Endometrium (tissue), 2 donors: ENCODE results near the gene CYYR1.

ENCODE experiments used
- FAIRE-seq: peaks from 2 replicates; lab custom pipeline; 2012; peaks lifted over from hg19 to GRCh38; lab: Jason Lieb, UNC
- donor health status: control.
- donor health status: control.

CYYR1 gene

DNA sequence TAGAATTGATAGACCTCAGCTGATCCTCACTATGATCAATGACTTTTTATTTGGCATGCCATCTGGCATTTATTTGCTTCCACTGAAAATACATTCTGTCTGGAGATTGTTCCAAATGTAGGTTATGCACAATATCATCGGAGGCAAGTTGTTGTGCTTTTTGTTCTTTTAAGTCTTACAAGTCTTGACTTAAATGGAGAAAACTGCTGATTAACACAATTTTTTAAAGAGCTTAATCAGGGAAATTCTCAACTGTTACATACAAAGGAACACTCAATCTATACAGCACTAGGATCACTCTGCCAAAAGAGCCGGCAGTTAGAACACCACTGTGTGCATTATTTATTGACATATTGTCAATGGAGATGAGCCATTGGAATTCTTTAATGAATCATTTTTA lies 19.2 kb downstream of the CYYR1 start:
- no peak for FAIRE-seq

- no peak for FAIRE-seq
These were observed 22.8 kb downstream of the CYYR1 start for GRCh38 chr21:26550326-26550725.

- FAIRE-seq = no peak
These were observed 26.5 kb downstream of the CYYR1 start for GRCh38 chr21:26546446-26547097.

DNA sequence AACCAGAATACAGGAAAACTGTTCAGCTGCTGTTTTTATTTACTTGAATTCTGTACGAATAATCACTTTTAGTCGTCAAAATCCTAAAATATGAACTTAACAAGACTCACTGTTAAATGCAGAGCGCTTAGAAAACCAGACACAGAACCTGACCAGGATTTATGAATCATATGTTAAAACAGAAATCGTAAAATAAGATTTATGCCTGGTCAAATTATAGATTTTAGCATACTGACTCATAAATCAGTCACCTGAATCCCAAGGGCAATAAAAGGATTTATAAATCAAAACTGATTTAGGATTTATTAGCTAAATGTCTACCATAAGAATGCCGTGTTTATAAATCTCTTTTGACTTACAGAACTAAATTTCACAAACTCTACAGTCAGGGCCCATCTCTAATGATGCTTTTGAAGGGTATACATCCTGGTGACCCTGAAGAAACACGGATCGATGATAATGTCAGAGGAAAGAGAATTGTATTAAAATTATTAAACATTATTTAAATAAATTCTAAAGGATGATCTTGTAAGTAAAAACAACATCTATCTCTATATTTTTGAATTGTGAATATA lies 28.8 kb downstream of the CYYR1 start:
- FAIRE-seq = no peak

- FAIRE-seq = no peak
These were observed 32.4 kb downstream of the CYYR1 start for GRCh38 chr21:26540651-26541050.

DNA sequence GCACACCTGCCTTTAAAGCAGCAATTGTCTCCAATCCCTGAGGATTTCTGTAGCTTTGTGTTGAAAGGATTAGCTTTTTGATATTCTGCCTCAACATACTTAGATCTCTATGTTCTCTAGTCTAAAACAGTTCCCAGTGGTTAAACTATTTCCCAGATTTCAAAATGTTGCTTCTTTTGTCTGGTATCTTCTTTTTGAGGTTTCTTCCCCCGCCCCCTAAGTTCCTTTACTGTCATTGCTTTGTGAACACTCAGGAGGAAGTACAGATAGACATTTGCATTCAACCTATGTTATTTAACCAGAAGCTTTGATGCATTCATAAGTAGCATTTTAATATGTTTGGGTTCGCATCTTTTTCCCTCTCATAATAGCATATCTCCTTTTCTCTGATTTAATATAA lies 33.5 kb downstream of the CYYR1 start:
- no peak for FAIRE-seq

GRCh38 chr21:26534517-26534916 lies 38.6 kb downstream of the CYYR1 start:
- no peak for FAIRE-seq

- FAIRE-seq = no peak
These were observed 40.9 kb downstream of the CYYR1 start for GRCh38 chr21:26532208-26532607.

- no peak for FAIRE-seq
These were observed 43.6 kb downstream of the CYYR1 start for GRCh38 chr21:26529526-26529925.

GRCh38 chr21:26528882-26529281 lies 44.2 kb downstream of the CYYR1 start:
- FAIRE-seq = no peak

GRCh38 chr21:26522704-26523103 lies 50.4 kb downstream of the CYYR1 start:
- FAIRE-seq = no peak

DNA sequence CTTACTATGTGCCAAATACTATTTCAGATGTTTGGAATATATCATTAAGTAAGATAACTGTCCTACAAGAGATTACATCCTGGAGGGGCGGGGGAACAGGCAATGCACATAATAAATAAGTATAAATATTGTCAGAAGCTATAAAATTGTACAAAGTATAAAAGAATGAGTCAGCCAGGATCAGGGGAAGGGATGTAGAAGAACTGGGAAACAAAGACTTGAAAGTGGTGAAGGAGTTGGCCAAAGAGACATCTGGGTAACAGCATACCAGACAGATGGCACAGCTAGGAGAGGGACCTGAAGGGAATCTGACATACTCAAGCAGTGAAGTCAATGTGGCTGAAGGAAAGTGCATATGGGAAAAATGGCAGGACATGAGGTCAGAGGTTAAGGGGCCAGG lies 53.9 kb downstream of the CYYR1 start:
- FAIRE-seq = no peak

DNA sequence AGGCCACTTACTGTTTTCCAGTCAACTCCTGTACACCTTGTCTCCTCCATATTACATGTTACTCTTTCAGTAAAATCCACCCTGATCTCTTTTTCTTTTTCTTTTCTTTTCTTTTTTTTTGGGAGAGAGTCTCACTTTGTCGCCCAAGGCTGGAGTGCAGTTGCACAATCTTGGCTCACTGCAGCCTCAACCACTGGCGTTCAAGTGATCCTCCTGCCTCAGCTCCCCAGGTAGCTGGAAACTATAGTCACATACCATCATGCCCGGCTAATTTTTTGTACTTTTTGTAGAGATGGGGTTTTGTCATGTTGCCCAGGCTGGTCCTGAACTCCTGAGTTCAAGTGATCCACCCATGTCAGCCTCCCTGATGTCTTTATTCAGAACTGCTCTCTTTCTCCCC lies 57.8 kb downstream of the CYYR1 start:
- no peak for FAIRE-seq

- FAIRE-seq = no peak
These were observed 59.9 kb downstream of the CYYR1 start for GRCh38 chr21:26513212-26513611.

- FAIRE-seq = no peak
These were observed 60.4 kb downstream of the CYYR1 start for GRCh38 chr21:26512664-26513063.

DNA sequence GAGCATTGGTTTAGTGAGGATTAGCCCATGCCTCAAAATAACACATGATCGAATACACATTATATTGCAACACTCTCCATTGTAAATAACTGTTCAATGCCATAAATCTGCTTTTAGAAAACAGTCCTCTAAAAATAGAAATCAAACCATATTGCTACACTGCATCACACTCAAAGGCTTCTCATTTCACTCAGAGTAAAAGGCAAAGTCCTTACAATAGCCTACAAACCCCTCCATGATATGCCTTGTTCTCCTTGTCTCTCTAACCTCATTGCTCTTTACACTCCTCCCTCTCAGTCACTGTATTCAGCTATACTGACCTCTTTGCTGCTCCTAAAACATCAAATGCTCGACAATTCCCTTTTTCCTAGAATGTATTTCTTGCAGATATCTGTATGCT lies 64.2 kb downstream of the CYYR1 start:
- FAIRE-seq = no peak

GRCh38 chr21:26506956-26507355 lies 66.1 kb downstream of the CYYR1 start:
- no peak for FAIRE-seq

- FAIRE-seq = no peak
These were observed 67.9 kb downstream of the CYYR1 start for GRCh38 chr21:26505211-26505610.

DNA sequence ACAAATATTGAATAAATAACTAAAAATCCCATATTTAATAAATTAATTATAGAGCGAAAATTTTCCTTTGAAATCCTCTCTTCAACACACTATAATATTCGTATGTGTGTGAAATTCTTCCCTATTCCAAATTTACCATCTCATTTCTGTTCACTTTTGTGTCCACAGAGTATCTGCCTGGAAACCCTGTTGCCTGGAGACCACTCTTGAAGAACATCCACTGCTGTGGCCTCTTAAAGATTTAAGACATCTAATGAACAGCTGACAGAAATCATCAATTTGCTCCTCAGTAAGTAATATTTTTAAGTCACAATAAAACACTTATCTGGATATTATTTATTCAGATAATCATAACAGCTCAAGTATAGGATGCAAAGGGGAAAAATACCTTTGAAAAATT lies 69.7 kb downstream of the CYYR1 start:
- no peak for FAIRE-seq

GRCh38 chr21:26501495-26502021 lies 71.5 kb downstream of the CYYR1 start:
- no peak for FAIRE-seq

DNA sequence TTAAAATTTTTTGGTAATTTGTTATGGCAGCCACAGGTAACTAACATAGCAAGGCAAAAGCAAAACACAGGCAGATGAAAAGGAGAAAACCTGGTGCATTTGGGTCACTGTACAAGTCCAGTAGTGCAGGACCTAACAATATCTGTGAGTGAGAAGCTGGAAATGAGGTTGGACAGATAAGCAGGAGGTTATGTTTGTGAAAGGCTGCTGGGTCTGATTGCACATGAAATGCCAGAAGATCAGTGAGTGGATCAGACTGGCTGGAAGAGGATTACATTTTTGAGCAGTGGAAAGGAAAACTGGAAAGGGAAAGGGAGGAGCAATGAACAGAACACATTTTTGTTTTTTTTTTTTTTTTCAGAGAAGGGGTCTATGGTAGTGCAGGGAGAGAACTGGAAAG lies 73.6 kb downstream of the CYYR1 start:
- no peak for FAIRE-seq

- FAIRE-seq = no peak
These were observed 77.7 kb downstream of the CYYR1 start for GRCh38 chr21:26495283-26495849.

GRCh38 chr21:26491663-26492062 lies 81.4 kb downstream of the CYYR1 start:
- FAIRE-seq = no peak

DNA sequence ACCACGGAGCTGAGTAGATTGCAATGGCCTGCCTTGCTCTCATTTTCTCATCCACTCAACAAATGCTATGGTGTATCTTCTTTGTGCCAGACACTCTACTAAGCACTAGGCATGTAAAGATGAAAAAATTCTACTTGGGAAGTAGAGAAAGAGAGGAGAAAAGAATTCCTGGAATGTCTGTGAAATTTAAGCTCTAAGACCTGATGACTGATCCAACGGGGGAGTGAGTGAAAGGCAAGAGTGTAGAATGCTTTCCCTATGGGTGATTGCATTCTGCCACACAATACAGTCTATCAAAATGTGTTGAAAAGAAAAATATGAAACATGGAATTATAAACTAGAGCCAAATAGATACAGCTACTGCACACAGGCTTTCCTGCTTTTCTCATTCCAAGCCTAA lies 82.3 kb downstream of the CYYR1 start:
- no peak for FAIRE-seq
